NCI-H1930 (cell line): ENCODE data around the gene APOF.
"Not testable (repeated sequence)": the region's sequence is repeated elsewhere in the genome, so short reads cannot be mapped to it uniquely, and the experiment has no call there.

Source experiments
- DNase-seq, 2 experiments: peaks; one replicate each; lab custom pipeline; 2025; lab: John Stamatoyannopoulos, UW

APOF gene

DNA sequence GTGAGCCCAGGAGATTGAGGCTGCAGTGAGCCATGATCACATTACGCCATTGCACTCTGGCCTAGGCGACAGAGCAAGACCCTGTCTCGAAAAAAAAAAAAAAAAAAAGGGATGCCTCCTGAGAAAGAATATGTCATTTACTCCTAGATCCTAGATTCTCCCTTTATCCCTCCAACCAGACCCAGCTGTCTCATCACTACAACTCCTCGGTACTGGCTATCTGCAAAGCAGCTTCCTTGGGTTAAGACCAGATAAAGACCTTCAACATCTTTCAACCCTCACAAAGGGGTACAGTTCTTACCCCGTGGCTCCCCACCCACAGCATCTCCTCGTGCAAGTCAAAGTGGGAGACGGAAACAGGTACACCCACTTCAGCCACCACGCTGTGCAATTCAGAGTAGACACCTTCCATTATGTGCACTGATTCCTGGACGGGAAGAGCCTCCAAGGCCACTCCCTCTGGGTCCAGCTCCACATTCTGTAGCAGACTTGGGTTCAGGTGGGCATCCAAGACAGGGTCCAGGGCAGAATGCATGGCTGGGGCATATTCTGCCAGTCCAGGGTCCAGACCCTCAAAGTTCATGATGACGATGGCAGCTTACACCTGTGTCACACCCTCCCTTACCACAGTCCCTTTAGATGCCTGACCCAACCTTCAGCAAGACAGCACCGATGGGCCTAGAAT is 30.0 kb downstream of the APOF start:
- no peak for DNase-seq

- DNase-seq: no peak
Observed at GRCh38 chr12:56330936-56331490, 31.6 kb downstream of the APOF start.

DNA sequence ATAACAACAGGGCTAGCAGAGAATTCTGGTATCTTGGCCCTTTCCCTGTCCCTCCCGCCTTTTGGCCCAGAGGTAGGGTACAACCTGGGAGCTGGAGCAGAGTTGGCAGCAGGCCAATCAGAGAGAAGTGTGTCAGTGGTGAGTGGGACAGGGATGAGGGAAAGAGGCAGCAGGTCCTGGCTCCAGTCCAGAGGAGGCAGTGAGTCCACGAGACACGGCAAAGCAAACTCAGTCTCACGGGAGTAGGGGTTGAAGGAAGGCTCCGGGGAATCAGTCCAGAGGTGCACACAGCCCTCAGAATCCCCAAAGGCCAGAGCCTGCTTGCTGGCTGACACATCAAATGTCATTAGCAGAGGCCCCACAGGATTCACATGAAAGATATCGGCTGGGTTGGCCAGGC is 36.1 kb downstream of the APOF start:
- DNase-seq: no peak

DNA sequence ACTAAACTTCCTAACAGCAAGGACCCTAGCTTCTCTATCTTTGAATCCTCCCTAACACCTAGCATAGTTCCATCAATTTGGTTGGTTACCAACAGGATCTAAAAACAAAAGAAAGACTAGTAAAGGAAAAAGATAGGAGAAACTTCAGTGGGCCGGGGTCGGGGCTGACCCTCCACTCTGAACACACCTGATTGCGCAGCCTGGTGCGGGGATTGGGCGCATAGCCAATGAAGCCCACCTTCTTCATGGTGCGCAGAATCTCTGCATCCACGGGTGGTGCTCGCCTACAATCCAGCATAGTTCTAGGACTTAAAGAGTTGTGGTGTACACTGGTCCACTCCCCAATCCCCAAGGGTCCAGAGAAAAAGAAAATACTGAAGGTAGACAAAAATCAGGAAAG is 36.5 kb downstream of the APOF start:
- no peak for DNase-seq

GRCh38 chr12:56324206-56324605 is 38.5 kb downstream of the APOF start:
- no peak for DNase-seq

DNA sequence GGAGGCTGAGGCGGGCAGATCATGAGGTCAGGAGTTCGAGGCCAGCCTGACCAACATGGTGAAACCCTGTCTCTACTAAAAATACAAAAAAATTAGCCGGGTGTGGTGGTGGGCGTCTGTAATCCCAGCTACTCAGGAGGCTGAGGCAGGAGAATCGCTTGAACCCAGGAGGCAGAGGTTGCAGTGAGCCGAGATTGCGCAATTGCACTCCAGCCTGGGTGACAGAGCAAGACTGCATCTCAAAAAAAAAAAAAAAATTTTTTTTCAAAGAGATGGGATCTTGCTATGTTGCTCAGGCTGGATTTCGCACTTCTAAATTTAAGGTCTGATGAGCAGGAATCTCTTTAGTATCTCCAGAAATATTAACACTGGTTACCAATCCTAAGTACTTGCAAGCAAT is 41.0 kb downstream of the APOF start:
- DNase-seq: not testable (repeated sequence)

- DNase-seq: no peak
Observed at GRCh38 chr12:56321027-56321426, 41.6 kb downstream of the APOF start.

- DNase-seq: no peak
Observed at GRCh38 chr12:56317675-56318074, 45.0 kb downstream of the APOF start.

DNA sequence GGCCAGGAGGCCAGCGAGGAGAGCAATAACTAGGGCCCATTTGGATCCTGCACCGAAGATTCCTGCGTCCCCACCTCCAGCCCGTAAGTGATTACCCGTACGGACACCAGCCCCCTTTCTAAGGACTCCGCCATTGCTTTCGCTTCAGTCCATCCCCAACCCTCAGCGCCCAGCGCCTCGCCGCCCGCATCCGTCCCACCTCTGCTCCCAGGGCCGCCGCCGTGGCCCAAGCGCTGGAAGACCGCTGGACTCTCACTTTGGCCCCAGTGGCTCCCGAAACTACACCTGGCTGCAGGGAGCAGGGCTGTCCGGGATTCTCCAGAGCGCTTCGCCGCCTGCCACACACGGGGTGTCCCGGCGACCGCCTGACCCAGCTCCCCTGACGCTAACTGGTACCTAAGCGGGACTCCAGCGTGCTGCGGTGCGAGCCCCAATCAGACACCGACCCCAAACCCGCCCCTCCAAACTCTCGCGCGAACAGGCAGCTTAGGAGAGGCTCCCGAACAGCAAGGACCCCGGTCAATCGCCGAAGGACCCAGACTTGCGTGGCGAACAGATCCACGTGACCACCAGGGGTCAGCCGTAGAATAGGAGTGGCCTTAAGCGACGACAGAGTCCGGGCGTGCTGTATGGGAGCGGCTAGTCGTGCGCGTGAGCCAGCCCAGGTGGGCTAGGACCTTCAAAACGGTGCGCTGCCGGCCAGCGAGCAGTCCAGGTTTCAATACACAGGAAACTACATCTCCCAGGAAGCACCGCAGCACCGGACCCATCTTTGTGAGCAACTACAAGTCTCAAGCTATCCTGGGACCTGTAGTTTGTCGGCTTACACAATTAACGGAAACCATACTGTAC is 46.8 kb downstream of the APOF start, which contains the start of gene CNPY2:
CNPY2 (minus strand) TSS at position 367 of the 852 bp plus-strand sequence. CDS start 771 bp downstream, outside the sequence.
- peak; percentile 93 to 99 for DNase-seq

DNA sequence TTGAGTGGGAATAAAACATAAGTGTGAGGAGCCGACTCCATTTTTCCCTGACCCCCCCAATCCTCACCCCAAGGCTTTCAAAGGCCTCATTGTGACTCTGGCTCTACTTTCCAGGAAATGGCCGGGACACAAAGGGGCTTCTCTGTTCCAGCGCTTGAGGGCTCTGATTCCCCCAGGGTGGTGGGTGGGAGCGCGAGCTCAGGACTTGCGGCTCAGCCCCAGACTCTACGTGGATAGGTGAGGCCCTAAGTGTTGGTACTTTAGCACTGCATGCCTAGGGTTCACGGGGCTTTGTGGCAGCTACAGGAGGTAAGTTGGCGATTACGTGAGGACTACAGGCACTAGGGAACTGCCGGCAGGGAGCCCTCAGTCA is 47.4 kb downstream of the APOF start:
- DNase-seq: no peak

DNA sequence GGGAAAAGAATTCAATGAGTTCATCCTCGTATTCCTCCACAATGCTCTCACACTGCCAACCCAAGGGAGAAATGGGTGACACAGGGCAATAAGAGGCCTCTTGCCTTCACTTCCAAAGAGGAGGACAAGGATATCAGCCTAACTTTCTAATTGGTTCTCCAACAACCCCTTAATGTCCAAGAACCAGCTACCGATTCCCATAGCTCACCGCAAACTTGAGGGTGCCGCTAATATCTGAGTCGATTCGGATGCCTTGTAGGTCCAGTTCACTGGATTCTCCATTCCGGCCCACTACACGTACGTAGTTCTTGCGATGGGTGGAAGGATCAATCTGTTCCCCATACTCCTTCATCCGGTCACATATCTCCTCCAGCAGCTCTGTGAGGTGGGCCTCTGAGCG is 51.7 kb downstream of the APOF start:
- DNase-seq: no peak
